Mesendoderm (in vitro differentiated cells): ENCODE results near the gene ST7.

Source experiments
- DNase-seq: peaks from one replicate; pipeline ENCODE4 v3.0.0; 2013
- H2AK5ac ChIP-seq: 2 replicates; pipeline ENCODE4 v1.6.1; 2013; ENCODE audit warnings: low read length, inconsistent platforms
- H2BK120ac ChIP-seq: 2 replicates; pipeline ENCODE4 v1.6.1; 2013; ENCODE audit warnings: low read depth, mild to moderate bottlenecking, low read length, moderate library complexity, mixed read lengths
- H2BK15ac ChIP-seq: replicated peaks from 2 replicates; pipeline ENCODE4 v1.6.1; 2013; ENCODE audit warnings: low read depth, mild to moderate bottlenecking, moderate library complexity
- H2BK5ac ChIP-seq: 2 replicates; pipeline ENCODE4 v1.6.1; 2013; ENCODE audit warnings: low read length, inconsistent platforms
- H3K18ac ChIP-seq: 2 replicates; pipeline ENCODE4 v1.6.1; 2013; ENCODE audit warnings: mild to moderate bottlenecking, low read length, mixed read lengths
- H3K23ac ChIP-seq: one replicate; pipeline ENCODE4 v1.6.1; 2013; ENCODE audit warnings: low read length
- H3K27ac ChIP-seq: 2 replicates; pipeline ENCODE4 v1.5.1; 2013; ENCODE audit warnings: low read depth, mild to moderate bottlenecking, inconsistent platforms, low read length, moderate library complexity
- H3K27me3 ChIP-seq: 2 replicates; pipeline ENCODE4 v1.6.1; 2013; ENCODE audit warnings: low read length, control low read depth, mild to moderate bottlenecking, inconsistent platforms; ENCODE audit not compliant: insufficient read depth, poor library complexity
- H3K36me3 ChIP-seq: 2 replicates; pipeline ENCODE4 v1.6.1; 2013; ENCODE audit warnings: low read length, inconsistent platforms; ENCODE audit not compliant: control insufficient read depth, insufficient read depth
- H3K4ac ChIP-seq: one replicate; pipeline ENCODE4 v1.6.1; 2013; ENCODE audit warnings: low read depth, mild to moderate bottlenecking, low read length, moderate library complexity
- H3K4me1 ChIP-seq: 2 replicates; pipeline ENCODE4 v1.6.1; 2013; ENCODE audit warnings: low read depth, low read length, inconsistent platforms; ENCODE audit not compliant: control insufficient read depth
- H3K4me2 ChIP-seq: 2 replicates; pipeline ENCODE4 v1.6.1; 2013; ENCODE audit warnings: low read length
- H3K4me3 ChIP-seq: 2 replicates; pipeline ENCODE4 v1.5.1; 2013; ENCODE audit warnings: mild to moderate bottlenecking, low read length
- H3K56ac ChIP-seq: one replicate; pipeline ENCODE4 v1.6.1; 2013; ENCODE audit warnings: low read length
- H3K79me1 ChIP-seq: 2 replicates; pipeline ENCODE4 v1.6.1; 2013; ENCODE audit warnings: low read length, inconsistent platforms
- H3K79me2 ChIP-seq: 2 replicates; pipeline ENCODE4 v1.6.1; 2013; ENCODE audit warnings: mild to moderate bottlenecking, low read length; ENCODE audit not compliant: control insufficient read depth, insufficient read depth
- H3K9ac ChIP-seq: 2 replicates; pipeline ENCODE4 v1.6.1; 2013; ENCODE audit warnings: low read length, inconsistent platforms
- H4K5ac ChIP-seq: one replicate; pipeline ENCODE4 v1.6.1; 2013; ENCODE audit warnings: low read length
- H4K8ac ChIP-seq: one replicate; pipeline ENCODE4 v1.6.1; 2013; ENCODE audit warnings: low read depth, mild to moderate bottlenecking, control low read depth, low read length, moderate library complexity
- WGBS: extraction: QIAGEN DNeasy Blood & Tissue Kit; methylation state at CpG from one replicate; pipeline ENCODE4 v1.1.7; 2013; ENCODE audit warnings: low lambda C conversion rate, missing lambda C conversion rate; ENCODE audit not compliant: insufficient coverage; ENCODE audit errors: extremely low coverage; 5-methylcytosine and 5-hydroxymethylcytosine counted together

The ST7 gene

DNA sequence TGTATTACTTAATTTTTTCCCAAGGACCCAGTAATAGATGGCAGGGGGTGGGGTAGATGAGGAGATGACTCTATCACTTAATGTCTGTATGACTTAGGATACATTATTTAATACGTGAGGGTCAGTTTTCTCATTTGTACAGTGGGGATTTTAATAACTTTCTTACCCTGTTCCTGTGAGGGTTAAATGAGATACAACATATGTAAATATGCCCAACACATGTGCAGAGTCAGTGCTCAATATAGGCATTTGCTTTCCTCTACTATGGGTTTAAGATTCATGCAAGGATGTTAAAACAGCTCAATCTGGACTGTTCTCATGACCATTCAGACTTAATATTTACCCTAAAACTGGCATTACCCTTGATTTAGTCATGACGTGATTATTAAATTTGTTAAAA lies 31.2 kb downstream of the ST7 start:
- Histone ChIP-seq H3K27ac (no peak overlapping the region), H2BK15ac (no peak overlapping the region), H4K5ac (no peak overlapping the region), H4K8ac (no peak overlapping the region), H3K4me1 (no peaks in the 10 kb centered on the region), H2BK5ac (no peak overlapping the region), H3K18ac (no peak overlapping the region), H3K9ac (no peak overlapping the region), H3K56ac (no peak overlapping the region), H3K4me3 (no peak overlapping the region), H2AK5ac (no peak overlapping the region), H3K23ac (no peak overlapping the region), H3K79me2 (no peaks in the 10 kb centered on the region), H3K36me3 (no peaks in the 10 kb centered on the region), H3K4me2 (no peak overlapping the region), H2BK120ac (no peak overlapping the region), H3K79me1 (no peaks in the 10 kb centered on the region), H3K27me3 (no peaks in the 10 kb centered on the region), H3K4ac (no peak overlapping the region)
- WGBS, result no CpG with 5 or more reads among the region's 2 CpGs
- DNase-seq, result no peak

DNA sequence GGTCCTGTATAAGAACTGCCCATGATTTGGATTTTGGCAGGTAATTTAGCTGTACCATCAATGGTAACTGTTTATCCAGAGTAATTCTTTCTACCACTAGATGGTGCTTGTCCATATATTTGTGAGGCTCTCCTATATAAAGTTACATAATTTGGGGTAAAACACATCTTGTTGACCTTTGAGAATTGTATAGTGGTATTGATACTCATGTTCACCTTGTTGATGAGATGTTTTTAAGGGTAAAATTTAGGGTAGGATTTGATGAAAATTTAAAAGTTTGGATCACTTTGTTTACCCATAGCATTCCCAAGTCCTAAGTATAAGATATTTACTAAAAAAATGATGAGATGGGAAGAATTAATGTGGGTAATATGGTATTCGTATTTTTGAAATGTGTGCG lies 31.6 kb downstream of the ST7 start:
- Histone ChIP-seq H4K8ac (no peak overlapping the region), H2BK120ac (no peak overlapping the region), H3K4ac (no peak overlapping the region), H3K23ac (no peak overlapping the region), H2BK15ac (no peak overlapping the region), H3K4me2 (no peak overlapping the region), H3K36me3 (no peaks in the 10 kb centered on the region), H3K4me1 (no peaks in the 10 kb centered on the region), H3K18ac (no peak overlapping the region), H3K79me2 (no peaks in the 10 kb centered on the region), H3K56ac (no peak overlapping the region), H2BK5ac (no peak overlapping the region), H2AK5ac (no peak overlapping the region), H3K79me1 (no peaks in the 10 kb centered on the region), H4K5ac (no peak overlapping the region), H3K27me3 (no peaks in the 10 kb centered on the region), H3K4me3 (no peak overlapping the region), H3K9ac (no peak overlapping the region), H3K27ac (no peak overlapping the region)
- 100% methylated on average over 2 of the region's 2 CpGs for WGBS
- peak; percentile 27 for DNase-seq

DNA sequence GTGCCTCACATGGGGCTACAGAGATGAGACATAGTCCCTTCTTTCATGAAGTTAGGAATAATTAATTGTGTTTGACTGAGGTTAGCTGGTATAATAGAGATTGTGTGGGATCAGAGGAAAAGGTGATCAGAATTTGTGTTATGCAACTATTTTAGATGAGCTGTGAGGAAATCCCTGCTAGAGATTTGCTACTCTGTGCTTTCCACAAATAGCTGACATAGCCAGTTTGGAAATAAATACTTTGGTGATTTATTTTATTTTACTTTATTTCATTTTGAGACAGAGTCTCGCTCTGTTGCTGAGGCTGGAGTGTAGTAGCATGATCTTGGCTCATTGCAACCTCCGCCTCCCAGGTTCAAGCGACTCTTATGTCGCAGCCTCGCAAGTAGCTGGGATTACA lies 32.3 kb downstream of the ST7 start:
- Histone ChIP-seq H3K4me3 (no peak overlapping the region), H4K5ac (no peak overlapping the region), H2BK5ac (no peak overlapping the region), H3K27ac (no peak overlapping the region), H2AK5ac (no peak overlapping the region), H2BK15ac (no peak overlapping the region), H3K18ac (no peak overlapping the region), H3K4ac (no peak overlapping the region), H4K8ac (no peak overlapping the region), H3K36me3 (no peaks in the 10 kb centered on the region), H3K9ac (no peak overlapping the region), H3K4me1 (no peaks in the 10 kb centered on the region), H2BK120ac (no peak overlapping the region), H3K79me1 (no peaks in the 10 kb centered on the region), H3K79me2 (no peaks in the 10 kb centered on the region), H3K56ac (no peak overlapping the region), H3K23ac (no peak overlapping the region), H3K4me2 (no peak overlapping the region), H3K27me3 (no peaks in the 10 kb centered on the region)
- DNase-seq, result no peak
- WGBS, result no CpG with 5 or more reads among the region's 5 CpGs

- no peak for DNase-seq
- Histone ChIP-seq H2BK15ac (no peak overlapping the region), H2BK5ac (no peak overlapping the region), H4K8ac (no peak overlapping the region), H3K79me2 (no peaks in the 10 kb centered on the region), H3K18ac (no peak overlapping the region), H3K56ac (no peak overlapping the region), H3K4me1 (no peaks in the 10 kb centered on the region), H3K4me2 (no peak overlapping the region), H4K5ac (no peak overlapping the region), H3K36me3 (no peaks in the 10 kb centered on the region), H3K27ac (no peak overlapping the region), H2BK120ac (no peak overlapping the region), H3K79me1 (no peaks in the 10 kb centered on the region), H2AK5ac (no peak overlapping the region), H3K27me3 (no peaks in the 10 kb centered on the region), H3K4ac (no peak overlapping the region), H3K4me3 (no peak overlapping the region), H3K23ac (no peak overlapping the region), H3K9ac (no peak overlapping the region)
- no CpG with 5 or more reads among the region's 4 CpGs for WGBS
Observed at GRCh38 chr7:116986611-116987565, 33.6 kb downstream of the ST7 start.

GRCh38 chr7:116988363-116988989 lies 35.2 kb downstream of the ST7 start:
- Histone ChIP-seq H3K27me3 (no peaks in the 10 kb centered on the region), H3K18ac (no peak overlapping the region), H3K56ac (no peak overlapping the region), H3K4ac (no peak overlapping the region), H4K5ac (no peak overlapping the region), H2BK15ac (no peak overlapping the region), H3K79me1 (no peaks in the 10 kb centered on the region), H2BK120ac (no peak overlapping the region), H3K4me3 (no peak overlapping the region), H2AK5ac (no peak overlapping the region), H3K9ac (no peak overlapping the region), H3K79me2 (no peaks in the 10 kb centered on the region), H3K4me2 (no peak overlapping the region), H3K4me1 (no peaks in the 10 kb centered on the region), H3K36me3 (no peaks in the 10 kb centered on the region), H3K27ac (no peak overlapping the region), H3K23ac (no peak overlapping the region), H2BK5ac (no peak overlapping the region), H4K8ac (no peak overlapping the region)
- DNase-seq, result no peak
- 100% methylated on average over 1 of the region's 4 CpGs for WGBS
